GM20000 (cell line): Measurements from ENCODE around the gene LAMB3.

ENCODE experiments used
- DNase-seq: peaks from one replicate; pipeline ENCODE4 v3.0.0; 2012; ENCODE audit warnings: low spot score
- TF ChIP-seq, protein P1 (sequence below): IDR thresholded peaks from 2 replicates; pipeline ENCODE4 v1.5.1; 2012; ENCODE audit warnings: mild to moderate bottlenecking, control low read depth; ENCODE audit errors: extremely low read depth, missing control alignments

Gene LAMB3

DNA sequence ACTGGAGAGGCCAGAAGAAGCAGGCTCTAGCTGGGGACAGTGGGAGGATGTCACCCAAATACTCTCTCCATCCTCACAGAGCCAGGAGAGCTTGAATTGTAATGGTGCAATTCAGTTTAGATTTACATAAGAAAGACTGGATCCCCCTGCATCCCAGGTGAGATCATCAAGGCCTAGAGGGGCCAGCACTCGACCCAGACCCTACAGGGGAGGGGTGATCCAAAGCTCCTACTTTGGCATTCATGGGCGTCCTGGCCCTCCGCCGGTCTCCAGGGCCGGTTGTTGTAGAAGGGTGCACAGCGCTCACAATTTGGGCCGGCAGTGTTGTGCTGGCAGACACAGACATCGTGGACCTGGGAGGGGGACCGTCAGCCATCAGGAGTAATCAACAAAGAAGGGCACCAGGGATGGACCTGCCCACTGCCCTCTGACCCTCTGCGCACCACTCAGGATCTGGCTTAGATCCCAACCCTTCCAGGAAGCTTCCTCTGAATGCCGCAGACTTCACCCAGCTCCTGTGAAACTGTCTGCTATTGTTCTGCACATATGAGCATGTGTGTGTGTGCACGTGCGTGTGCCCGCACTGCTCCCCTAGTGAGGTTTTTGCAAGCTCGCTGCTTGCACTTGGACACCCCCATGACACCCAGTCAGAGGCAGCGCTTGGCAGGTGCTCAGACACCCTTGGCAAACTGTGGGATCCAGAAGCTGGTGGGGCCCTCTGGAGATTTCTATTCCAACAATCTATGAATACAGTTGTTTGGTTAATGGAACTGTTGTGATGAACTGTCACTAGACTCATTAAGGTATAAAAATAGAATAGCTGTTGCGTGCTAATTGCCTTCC is 21.6 kb downstream of the LAMB3 start:
- TF ChIP-seq, protein P1, sequence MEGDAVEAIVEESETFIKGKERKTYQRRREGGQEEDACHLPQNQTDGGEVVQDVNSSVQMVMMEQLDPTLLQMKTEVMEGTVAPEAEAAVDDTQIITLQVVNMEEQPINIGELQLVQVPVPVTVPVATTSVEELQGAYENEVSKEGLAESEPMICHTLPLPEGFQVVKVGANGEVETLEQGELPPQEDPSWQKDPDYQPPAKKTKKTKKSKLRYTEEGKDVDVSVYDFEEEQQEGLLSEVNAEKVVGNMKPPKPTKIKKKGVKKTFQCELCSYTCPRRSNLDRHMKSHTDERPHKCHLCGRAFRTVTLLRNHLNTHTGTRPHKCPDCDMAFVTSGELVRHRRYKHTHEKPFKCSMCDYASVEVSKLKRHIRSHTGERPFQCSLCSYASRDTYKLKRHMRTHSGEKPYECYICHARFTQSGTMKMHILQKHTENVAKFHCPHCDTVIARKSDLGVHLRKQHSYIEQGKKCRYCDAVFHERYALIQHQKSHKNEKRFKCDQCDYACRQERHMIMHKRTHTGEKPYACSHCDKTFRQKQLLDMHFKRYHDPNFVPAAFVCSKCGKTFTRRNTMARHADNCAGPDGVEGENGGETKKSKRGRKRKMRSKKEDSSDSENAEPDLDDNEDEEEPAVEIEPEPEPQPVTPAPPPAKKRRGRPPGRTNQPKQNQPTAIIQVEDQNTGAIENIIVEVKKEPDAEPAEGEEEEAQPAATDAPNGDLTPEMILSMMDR: no peak

GRCh38 chr1:209629621-209630382 is 22.4 kb downstream of the LAMB3 start:
- DNase-seq: no peak
- TF ChIP-seq, protein P1: no peak

More for the DNA sequence above, 21.6 kb downstream of the LAMB3 start:
- no peak for DNase-seq

GRCh38 chr1:209628618-209629299 is 23.5 kb downstream of the LAMB3 start:
- no peak for DNase-seq
- TF ChIP-seq, protein P1: no peak

GRCh38 chr1:209627732-209628196 is 24.5 kb downstream of the LAMB3 start:
- DNase-seq: peak; percentile 75
- TF ChIP-seq, protein P1: peak; percentile 98

DNA sequence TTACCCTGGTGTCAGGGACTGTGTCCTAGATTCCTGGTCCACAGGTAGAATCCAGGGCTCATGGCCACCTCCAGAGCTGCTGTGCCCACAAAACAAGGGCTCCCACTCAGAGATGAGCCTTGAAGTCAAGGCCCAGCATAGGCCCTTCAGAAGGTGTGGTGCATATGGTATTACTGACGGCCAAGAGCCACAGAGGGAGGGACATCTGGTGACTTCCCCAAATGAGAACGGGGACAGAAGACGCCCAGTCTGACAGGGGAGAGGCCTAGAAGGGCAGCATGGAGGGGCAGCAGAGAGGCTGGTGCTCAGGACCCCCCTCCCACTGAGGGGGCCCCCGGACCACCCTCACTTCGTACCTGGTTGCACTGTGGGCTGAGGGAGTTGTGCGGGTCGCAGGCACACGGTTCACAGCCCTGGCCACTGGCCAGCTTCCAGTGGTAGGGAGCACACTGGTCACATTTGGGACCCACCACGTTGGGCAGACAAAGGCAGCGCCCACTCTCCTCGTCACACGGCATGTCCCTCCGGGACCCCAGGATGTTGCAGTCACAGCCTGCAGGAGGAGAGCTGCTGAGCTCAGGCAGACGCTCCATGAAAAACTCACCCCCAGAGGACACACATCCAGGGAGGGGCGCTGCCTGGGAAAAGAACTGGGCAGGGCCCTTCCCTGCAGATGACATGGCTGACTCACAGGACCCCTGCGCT is 25.0 kb downstream of the LAMB3 start:
- no peak for DNase-seq
- TF ChIP-seq, protein P1: no peak

- DNase-seq: no peak
- TF ChIP-seq, protein P1: no peak
Observed at GRCh38 chr1:209626346-209627026, 25.7 kb downstream of the LAMB3 start.
